Gastrocnemius medialis (tissue), 4 donors: ENCODE measurements around the gene CD37.
"Not testable (repeated sequence)": the region's sequence is repeated elsewhere in the genome, so short reads cannot be mapped to it uniquely, and the experiment has no call there.

Experiments
- CTCF ChIP-seq, 5 experiments: fragments of 450-650 bp in 3 of 5; fragments of 200-600 bp in 2 of 5; sonication (generic) in 2 of 5; IDR thresholded peaks in 4 of 5; conservative IDR thresholded peaks in 1 of 5; 1 replicate in 4 of 5; 2 replicates in 1 of 5; pipeline ENCODE4 v1.5.1; 2016 to 2019; ENCODE audit warnings: antibody characterized with exemption in 5 of 5, mild to moderate bottlenecking in 3 of 5, moderate library complexity in 3 of 5
- POLR2A ChIP-seq, 2 donors: fragments of 450-650 bp; IDR thresholded peaks; one replicate each; pipeline ENCODE4 v1.6.1; 2017; ENCODE audit warnings: antibody characterized with exemption in 2 of 2, mild to moderate bottlenecking in 2 of 2, moderate library complexity in 2 of 2

- TF ChIP-seq CTCF (IDR thresholded peaks at IDR 0.05 in 4 of 5, conservative IDR thresholded peaks at IDR 0.05 in 1 of 5); POLR2A (IDR thresholded peaks at IDR 0.05): not testable (repeated sequence)
These were observed 38.0 kb downstream of the CD37 start for GRCh38 chr19:49373174-49373573.
